Activated CD8-positive, alpha-beta memory T cell treated with anti-CD3 and anti-CD28 coated beads for 36 hours (primary cell): ENCODE data around the gene ARF4. TPM values are rescaled to one million over a fixed set of nuclear protein-coding genes. Genes with fewer than 3 reads are reported as not detected.
"Not testable (repeated sequence)": the region's sequence is repeated elsewhere in the genome, so short reads cannot be mapped to it uniquely, and the experiment has no call there.

Experiments used
- CTCF ChIA-PET: fragments of 350-600 bp; sonication (Branson Sonifier 250); formaldehyde crosslinking; loops from one replicate; lab custom pipeline; 2021; ENCODE audit warnings: antibody characterized with exemption; lab: Charles Lee
- POLR2A ChIA-PET: fragments of 350-600 bp; sonication (Branson Sonifier 250); formaldehyde crosslinking; loops from one replicate; lab custom pipeline; 2021; ENCODE audit warnings: antibody characterized with exemption; lab: Charles Lee
- total RNA-seq, 2 experiments: library from RNA; stranded (reverse); gene quantifications; one replicate each; pipeline ENCODE4 v1.2.3, GENCODE V29; 2021

Gene ARF4
- 10 to 100 TPM; 70.2 to 75.1 TPM for total RNA-seq

DNA sequence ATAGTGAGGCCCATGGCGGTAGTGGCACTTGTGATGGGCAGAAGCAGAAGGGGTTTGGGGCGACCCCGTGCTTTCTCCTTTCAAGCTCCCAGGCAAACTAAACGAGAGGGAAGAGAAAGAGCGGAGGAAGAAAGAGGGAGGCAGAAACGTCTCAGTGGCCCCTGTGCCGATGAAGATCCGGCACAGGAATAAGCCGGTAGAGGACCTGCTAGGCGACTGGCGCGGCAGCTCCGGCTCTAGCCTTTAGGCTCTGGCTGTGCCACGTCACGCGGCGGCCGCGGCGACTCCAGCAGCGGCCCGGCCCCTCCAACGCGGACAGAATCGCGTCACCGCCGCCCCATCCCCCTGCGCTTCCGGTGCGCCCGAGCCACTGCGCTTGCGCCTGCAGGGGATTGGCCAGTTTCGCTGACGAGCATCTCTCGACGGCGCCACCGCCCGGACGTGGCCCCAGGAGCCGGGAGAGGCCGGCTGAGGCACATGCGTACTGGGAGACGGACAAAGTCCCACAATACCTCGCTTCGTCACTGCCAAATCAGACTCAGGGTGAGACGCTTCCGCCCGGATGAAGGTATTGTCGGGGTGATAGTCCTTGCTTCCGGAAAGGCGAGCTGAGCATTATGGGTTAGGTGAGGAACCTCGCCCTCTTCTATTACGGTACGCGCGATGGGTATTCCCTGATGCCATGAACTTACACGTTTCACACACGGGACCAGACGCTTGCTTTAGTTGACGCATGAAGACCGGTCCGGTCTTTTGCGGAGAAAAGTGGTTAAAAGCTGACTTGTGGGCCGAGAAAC, at the start of gene ARF4:
Gene ARF4, minus strand, starts transcription at position 218 of the 797 bp plus-strand sequence. Its CDS starts 204 bp downstream, at position 14.
- ChIA-PET CTCF (interaction anchor here (1.1 kb wide), 1 partner anchor 200 kb away, joined by 3 read pairs; no protein-coding TSS in a partner anchor), POLR2A (interaction anchor here (1.5 to 2.9 kb wide), 3 partner anchors 41 to 159 kb away, joined by 7 to 26 read pairs (median 13); partner anchors contain the start of genes DENND6A, PDE12 and SLMAP)

DNA sequence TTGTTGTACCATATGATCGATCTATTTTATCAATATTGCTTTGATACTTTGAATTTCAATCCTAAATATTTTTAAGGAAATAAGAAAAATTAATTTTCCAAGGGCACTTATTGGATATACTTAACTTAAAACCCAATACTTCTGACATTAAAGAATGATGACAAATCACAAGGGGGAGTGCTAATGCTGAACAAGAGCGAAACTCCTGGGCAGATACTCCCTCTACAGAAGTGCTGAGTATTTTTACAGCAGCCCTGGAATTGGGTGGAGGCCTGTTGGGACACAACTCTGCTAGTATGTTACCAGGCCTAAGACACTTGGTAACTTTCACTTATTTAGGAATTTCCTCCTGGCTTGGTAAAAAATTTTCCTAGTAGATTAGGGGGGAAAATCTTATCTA, 49.6 kb upstream of the ARF4 start:
- CTCF ChIA-PET = no interaction called here
- POLR2A ChIA-PET = no interaction called here

DNA sequence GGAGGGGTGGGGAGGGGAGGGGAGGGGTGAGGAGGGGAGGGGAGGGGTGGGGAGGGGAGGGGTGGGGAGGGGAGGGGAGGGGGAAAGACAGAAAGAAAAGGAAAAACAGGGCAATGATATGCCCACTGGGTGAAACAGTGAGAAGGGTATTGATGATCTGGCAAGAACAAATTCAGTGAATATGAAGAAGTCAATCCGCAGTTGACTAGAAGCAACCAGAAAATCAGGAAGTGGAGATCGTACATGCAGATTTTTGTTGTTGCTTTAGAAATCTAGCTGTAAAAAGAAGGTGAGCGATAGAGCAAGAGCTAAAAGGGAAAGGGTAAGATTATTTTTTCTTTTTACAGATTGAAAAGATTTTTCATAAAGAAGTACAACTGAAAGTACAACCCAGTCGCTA, 47.6 kb upstream of the ARF4 start:
- POLR2A ChIA-PET = no interaction called here

DNA sequence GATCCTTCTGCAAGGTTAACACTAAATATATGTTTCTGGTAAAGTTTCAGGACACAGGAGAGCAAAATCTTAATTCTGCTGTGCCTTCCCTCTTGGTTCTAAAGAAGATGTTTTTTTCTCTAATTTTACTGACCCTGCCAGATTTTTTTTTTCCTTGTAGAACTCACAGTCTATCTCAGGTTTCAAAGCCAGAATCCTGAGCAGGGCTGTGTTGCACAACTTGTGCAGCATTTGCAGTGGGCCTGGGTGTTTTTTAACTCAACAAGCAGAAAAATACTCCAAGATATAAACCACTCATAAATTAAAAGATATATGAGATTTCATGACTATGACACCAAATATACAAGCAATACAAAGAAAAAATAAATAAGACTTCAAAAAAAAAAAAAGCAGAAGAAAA, 40.2 kb upstream of the ARF4 start:
- CTCF ChIA-PET = no interaction called here
- POLR2A ChIA-PET = no interaction called here

More for the DNA sequence above, 47.6 kb upstream of the ARF4 start:
- CTCF ChIA-PET = no interaction called here

DNA sequence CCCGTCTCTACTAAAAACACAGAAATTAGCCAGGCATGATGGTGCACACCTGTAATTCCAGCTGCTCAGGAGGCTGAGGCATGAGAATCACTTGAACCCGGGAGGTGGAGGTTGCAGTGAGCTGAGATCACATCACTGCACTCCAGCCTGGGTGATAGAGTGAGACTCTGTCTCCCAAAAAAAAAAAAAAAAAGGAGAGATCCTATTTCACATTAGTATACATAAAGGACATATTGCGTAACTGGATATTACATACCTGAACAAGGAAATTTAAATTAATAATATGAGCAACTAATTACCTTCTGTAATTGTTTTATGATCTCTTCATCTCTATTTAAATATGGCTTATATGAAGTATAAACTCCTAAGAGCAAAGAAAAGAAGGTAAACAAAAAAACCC, 37.1 kb upstream of the ARF4 start:
- POLR2A ChIA-PET, CTCF ChIA-PET: not testable (repeated sequence)

DNA sequence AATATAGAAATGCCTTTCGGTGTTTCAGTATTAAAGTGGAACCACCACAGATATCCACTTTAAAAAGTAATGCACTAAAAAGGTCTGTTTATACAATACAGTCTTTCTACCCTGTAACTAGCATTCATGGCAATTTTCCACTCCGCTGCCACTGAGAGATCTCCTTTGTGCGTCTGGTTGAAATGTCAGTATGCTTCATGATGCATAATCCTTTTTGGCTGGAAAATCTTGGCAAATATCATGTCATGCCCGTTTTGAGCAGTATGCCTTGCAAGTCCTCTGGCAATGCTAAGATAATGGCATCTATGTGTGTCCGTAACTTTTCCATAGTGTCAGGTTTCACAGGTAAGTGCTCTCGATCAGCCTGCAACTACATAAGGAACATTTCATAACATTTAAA, 30.8 kb upstream of the ARF4 start:
- ChIA-PET CTCF (no interaction called here), POLR2A (no interaction called here)

DNA sequence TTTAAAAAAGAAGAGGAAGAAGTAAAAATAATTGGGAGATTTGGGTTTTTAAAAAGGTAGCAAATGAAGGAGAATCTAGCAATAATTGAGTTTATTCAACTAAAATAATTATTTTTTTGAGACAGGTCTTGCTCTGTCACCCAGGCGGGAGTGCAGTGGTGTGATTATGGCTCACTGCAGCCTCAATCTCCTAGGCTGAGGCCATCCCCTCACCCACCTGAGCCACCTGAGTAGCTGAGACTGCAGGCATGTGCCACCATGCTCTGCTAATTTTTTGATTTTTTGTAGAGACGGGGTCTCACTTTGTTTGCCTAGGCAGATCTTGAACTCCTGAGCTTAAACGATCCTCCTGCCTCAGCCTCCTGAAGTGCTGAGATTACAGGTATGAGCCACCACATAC, 27.7 kb upstream of the ARF4 start:
- POLR2A ChIA-PET = no interaction called here
- CTCF ChIA-PET = no interaction called here

DNA sequence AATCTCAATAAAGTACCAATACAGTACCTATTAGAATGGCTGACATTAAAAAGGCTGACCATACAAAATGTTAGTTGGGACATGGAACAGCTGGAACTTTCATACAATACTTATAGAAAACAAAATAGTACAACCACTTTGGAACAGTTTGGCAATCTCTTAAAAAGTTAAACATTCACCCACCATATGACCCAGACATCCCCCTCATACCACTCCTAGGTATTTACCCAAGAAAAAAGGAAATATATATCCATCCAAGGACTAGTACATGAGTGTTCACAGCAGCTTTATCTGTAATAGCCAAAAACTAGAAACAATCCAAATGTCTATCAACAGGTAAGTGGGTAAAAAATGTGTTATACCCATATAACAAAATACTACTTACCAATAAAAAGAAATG, 25.2 kb upstream of the ARF4 start:
- ChIA-PET POLR2A (interaction anchor here (0.5 kb wide), 1 partner anchor 69 kb away, joined by 6 read pairs; no protein-coding TSS in a partner anchor), CTCF (no interaction called here)

DNA sequence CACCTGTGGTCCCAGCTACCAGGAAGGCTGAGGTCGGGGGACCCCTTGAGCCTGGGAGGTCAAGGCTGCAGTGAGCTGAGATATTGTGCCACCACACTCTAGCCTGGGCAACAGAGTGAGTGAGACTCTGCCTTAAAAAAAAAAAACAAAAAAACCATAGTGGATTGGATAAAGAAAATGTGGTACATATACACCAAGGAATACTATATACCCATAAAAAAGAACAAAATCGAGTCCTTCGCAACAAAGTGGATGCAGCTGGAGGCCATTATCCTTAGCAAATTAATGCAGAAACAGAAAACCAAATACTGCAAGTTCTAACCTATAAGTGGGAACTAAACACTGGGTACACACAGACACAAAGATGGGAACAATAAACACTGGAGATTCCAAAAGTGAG, 20.6 kb upstream of the ARF4 start:
- ChIA-PET POLR2A (interaction anchor here (0.7 kb wide), 1 partner anchor 62 kb away, joined by 6 read pairs; no protein-coding TSS in a partner anchor), CTCF (no interaction called here)

DNA sequence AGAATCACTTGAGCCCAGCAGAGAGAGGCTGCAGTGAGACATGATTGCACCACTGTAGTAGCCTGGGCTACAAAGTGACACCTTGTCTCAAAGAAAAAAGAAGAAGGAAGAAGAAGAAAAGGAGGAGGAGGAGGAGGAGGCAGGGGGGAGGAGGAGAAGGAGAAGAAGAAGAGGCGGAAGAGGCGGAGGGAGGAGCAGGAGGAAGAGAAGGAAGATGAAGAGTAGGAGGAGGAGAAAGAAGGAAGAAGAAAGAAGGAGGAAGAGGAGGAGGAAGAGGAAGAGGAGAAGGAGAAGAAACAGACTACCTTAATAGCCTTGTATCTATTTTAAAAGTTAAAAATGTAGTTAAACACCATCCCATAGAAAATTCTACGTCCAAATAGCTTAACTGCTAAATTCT, 19.1 kb upstream of the ARF4 start:
- ChIA-PET CTCF (no interaction called here), POLR2A (no interaction called here)

DNA sequence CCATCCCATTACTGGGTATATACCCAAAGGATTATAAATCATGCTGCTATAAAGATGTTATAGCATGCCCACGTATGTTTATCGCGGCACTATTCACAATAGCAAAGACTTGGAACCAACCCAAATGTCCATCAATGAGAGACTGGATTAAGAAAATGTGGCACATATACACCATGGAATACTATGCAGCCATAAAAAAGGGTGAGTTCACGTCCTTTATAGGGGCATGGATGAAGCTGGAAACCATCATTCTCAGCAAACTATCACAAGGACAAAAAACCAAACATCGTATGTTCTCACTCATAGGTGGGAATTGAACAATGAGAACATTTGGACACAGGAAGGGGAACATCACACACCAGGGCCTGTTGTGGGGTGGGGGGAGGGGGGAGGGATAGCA, 14.7 kb upstream of the ARF4 start:
- CTCF ChIA-PET = interaction anchor here (0.7 kb wide), 1 partner anchor 205 kb away, joined by 4 read pairs; no protein-coding TSS in a partner anchor

DNA sequence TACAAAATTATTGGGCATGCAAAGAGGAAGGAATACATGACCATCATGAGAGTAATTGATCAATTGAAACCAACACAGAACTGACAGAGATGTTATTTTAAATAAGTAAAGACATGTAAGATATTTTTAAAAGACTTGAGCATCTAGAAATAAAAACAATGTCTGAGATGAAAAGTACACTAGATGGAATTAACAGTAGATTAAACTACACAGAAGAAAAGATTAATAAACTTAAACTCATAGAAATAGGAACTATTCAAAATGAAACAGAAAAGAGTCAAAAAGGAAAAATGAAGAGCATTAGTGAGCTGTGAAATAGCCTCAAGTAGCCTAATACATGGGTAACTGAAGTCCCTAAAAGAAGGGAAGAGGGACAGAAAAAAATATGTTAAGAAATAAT, 8.5 kb upstream of the ARF4 start:
- ChIA-PET CTCF (no interaction called here), POLR2A (no interaction called here)

More for the DNA sequence above, 14.7 kb upstream of the ARF4 start:
- POLR2A ChIA-PET = not testable (repeated sequence)

DNA sequence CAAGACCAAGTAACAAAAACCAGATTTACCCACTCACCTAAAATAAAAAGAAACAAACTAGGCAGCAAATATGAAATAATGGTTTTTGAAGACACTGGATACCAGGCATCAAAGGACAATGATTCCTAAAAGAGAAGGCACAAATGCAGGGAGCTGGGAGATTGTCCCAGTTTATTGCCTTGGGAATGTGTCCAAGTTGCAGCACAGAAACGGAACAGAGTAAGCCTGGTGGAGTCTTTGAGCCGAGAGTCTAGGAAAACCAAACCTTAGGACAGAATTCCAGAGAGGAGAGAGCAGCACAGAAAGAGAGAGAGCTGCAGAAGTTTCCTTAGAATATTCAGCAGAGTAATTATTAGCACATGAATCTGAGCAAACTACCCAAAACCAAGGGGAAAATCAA, 7.8 kb upstream of the ARF4 start:
- ChIA-PET POLR2A (no interaction called here), CTCF (no interaction called here)

DNA sequence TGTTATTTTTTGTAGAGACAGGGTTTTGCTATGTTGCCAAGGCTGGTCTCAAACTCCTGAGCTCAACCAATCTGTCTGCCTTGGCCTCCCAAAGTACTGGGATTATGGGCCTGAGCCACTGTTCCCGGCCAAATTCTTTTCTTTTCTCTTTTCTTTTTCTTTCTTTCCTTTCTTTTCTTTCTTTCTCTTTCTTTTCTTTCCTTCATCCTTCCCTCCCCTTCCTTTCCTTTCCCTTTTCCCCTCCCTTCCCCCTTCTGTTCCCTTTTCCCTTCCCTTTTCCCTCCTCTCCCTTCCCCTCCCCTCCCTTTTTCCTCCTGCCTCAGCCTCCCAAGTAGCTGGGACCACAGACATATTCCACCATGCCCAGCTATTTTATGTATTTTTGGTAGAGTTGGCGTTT, 3.1 kb upstream of the ARF4 start:
- ChIA-PET CTCF (interaction anchor here (0.6 kb wide), 1 partner anchor 206 kb away, joined by 3 read pairs; no protein-coding TSS in a partner anchor), POLR2A (no interaction called here)

DNA sequence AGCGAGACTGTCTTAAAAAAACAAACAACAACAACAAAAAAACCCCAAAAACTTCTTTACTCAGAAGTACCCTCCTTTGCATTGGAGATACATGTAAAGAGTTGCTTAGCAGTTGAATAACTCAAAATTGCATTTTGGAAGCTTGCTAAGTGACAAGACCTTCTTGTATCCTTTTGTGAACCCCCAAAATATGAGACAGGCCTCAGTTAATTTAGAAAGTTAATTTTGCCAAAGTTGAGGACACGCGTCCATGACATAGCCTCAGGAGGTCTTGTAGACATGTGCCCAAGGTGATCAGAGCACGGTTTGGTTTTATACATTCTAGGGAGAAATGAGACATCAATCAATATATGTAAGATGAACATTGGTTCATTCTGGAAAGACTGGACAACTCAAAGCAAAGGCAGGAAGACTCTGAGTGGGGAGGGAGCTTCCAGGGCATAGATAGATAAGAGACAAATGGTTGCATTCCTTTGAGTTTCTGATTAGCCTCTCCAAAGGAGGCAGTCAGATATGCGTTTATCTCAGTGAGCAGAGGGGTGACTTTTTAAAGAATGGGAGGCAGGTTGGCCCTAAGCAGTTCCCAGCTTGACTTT, 1.7 kb upstream of the ARF4 start:
- POLR2A ChIA-PET = interaction anchor here (0.6 to 1.1 kb wide), 2 partner anchors 94 to 157 kb away, joined by 9 to 11 read pairs; partner anchors contain the start of gene DENND6A
- CTCF ChIA-PET = interaction anchor here (1.0 kb wide), 1 partner anchor 12 kb away, joined by 3 read pairs; no protein-coding TSS in a partner anchor

DNA sequence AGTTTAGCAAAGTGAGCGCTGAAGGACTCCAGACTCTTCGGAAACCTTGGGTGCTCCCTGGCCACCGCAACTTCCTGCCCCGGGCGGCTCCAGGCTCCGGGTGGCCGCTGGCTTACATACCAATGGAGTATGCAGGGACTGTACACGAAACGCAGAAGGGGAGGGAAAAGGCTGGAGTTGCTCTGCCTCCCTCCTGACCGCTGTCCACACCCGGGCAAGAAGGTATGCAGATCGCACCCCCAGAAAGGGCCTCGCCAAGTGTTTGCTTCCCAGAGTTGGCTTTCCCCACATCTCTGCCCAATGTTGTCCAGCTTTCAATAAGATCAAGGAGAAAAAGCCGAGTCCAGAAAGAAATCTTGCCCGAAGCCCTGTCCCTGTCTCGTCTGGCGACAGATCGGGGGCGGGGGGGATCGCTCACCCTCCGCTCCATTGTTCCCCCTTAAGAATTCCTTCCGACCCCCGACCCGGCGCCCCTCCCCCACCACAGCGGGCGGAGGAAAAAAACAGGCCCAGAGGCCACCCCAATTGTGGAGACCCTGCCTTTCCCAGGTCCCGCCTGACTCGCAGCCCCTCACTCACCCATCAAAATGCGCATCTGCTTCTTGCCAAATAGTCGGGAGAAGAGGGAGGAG, 533 bp downstream of the ARF4 start:
- POLR2A ChIA-PET = interaction anchor here (0.6 to 2.9 kb wide), 4 partner anchors 40 to 160 kb away, joined by 4 to 26 read pairs (median 10); partner anchors contain the start of genes DENND6A, PDE12 and SLMAP
- CTCF ChIA-PET = interaction anchor here (0.7 to 1.1 kb wide), 4 partner anchors 26 to 622 kb away, joined by 3 read pairs; no protein-coding TSS in a partner anchor

DNA sequence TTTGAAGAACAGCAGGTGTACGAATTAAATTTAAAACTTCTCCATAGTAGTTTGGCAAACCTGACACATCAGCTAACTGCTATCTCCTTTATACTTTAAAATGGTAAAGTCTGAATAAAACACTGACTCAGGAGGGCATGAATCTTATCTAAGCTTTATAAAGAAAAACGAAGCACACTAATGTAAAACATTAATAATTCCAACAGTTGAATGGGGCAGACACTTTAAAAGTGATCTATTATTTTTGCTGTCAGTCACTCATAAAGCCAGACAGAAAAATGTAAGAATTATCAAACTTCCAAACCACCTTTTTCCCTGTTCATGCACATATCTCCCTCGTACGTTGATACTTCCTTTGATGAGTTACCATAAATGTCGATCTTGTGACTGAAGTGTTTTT, 2.6 kb downstream of the ARF4 start:
- POLR2A ChIA-PET = no interaction called here
- CTCF ChIA-PET = no interaction called here

DNA sequence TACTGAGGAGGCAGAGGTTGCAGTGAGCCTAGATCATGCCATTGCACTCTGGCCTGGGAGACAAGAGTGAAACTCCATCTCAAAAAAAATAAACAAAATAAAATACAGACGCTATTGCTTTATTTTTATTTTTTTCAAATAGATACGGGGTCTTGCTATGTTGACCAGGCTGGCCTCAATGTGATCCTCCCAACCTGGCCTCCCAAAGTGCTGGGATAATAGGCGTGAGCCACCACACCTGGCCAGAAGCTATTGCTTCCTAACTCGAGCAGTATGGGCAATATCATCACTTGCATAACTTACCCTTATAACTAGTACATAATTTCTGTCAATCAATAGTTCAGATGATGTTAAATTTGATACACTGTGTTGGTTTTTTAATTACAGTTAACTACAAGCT, 3.0 kb downstream of the ARF4 start:
- CTCF ChIA-PET = no interaction called here
- POLR2A ChIA-PET = no interaction called here

DNA sequence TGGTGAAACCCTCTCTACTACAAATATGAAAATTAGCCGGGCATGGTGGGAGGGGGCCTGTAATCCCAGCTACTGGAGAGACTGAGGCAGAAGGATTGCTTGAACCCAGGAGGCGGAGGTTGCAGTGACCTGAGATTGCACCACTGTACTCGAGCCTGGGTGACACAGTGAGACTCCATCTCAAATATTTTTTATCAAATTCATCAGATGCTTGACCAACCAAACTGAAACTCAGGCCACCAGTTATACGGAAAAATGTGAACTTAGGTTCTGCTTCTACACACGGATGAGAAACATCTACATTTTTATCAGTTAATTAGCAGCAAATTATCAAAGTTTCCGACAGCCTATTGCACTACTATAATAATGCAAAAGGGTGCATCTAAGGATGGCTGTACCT, 4.8 kb downstream of the ARF4 start:
- POLR2A ChIA-PET = no interaction called here
- CTCF ChIA-PET = no interaction called here

DNA sequence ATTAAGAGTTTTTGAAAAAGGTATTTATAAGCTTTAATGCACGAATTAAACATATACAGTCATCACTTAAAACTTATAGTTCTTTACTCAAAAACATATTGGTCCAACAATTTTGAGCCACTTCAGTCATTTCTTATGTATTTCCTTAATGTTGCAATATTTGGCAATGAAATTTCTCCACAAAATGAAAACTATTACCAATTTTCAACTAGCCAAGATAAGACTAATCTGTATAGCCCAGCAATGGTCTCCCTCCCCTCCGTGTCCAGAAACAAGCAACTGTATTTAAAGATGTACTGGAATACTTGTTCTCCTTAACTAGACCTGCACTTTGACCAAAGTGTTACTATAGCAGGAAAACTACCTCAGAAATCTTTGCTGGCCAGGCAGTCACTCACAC, 9.2 kb downstream of the ARF4 start:
- CTCF ChIA-PET = no interaction called here
- POLR2A ChIA-PET = no interaction called here
